H1 (cell line): ENCODE measurements around the gene GPR26. TPM values are rescaled to one million over a fixed set of nuclear protein-coding genes. Genes with fewer than 3 reads are reported as not detected.

Experiments
- CTCF ChIA-PET: fragments of 300-600 bp; sonication (Branson Sonifier 250); formaldehyde crosslinking; loops from one replicate; lab custom pipeline; 2021; ENCODE audit not compliant: partially characterized antibody; lab: Charles Lee
- POLR2A ChIA-PET: fragments of 300-600 bp; sonication (Branson Sonifier 250); formaldehyde crosslinking; loops from one replicate; lab custom pipeline; 2021; ENCODE audit warnings: inconsistent platforms; ENCODE audit not compliant: partially characterized antibody; lab: Charles Lee
- DNase-seq, 2 experiments: peaks; one replicate each; pipeline versions ENCODE4 v3.0.0 to v3.0.0-alpha.2; 2010 to 2022; ENCODE audit warnings: low spot score in 2 of 2, low read depth in 1 of 2, mixed read lengths in 1 of 2
- FAIRE-seq: peaks from 2 replicates; lab custom pipeline; 2011; peaks lifted over from hg19 to GRCh38; lab: Jason Lieb, UNC
- H2AFZ ChIP-seq: 2 replicates; pipeline ENCODE4 v1.8.1; 2012; ENCODE audit warnings: low read length, inconsistent platforms
- H2AK5ac ChIP-seq: 2 replicates; pipeline ENCODE4 v1.6.1; 2013; ENCODE audit warnings: low read depth, low read length
- H2BK120ac ChIP-seq: replicated peaks from 2 replicates; pipeline ENCODE3; 2013; ENCODE audit warnings: low read depth, low read length, inconsistent platforms
- H2BK12ac ChIP-seq: 2 replicates; pipeline ENCODE4 v1.6.1; 2013; ENCODE audit warnings: low read depth, low read length
- H2BK15ac ChIP-seq: 2 replicates; pipeline ENCODE4 v1.6.1; 2013; ENCODE audit warnings: low read length
- H2BK20ac ChIP-seq: 2 replicates; pipeline ENCODE4 v1.6.1; 2013; ENCODE audit warnings: low read length
- H2BK5ac ChIP-seq: 2 replicates; pipeline ENCODE4 v1.6.1; 2013; ENCODE audit warnings: low read depth, low read length
- H3K14ac ChIP-seq: 2 replicates; pipeline ENCODE4 v1.6.1; 2013; ENCODE audit warnings: inconsistent platforms; ENCODE audit not compliant: insufficient read length
- H3K18ac ChIP-seq: 2 replicates; pipeline ENCODE4 v1.6.1; 2013; ENCODE audit warnings: low read length; ENCODE audit errors: extremely low read depth
- H3K23ac ChIP-seq: 2 replicates; pipeline ENCODE4 v1.6.1; 2013; ENCODE audit warnings: inconsistent platforms; ENCODE audit not compliant: insufficient read length
- H3K23me2 ChIP-seq: 2 replicates; pipeline ENCODE4 v1.6.1; 2013; ENCODE audit warnings: low read depth, low read length
- H3K27ac ChIP-seq: 2 replicates; pipeline ENCODE4 v1.6.1; 2011; ENCODE audit warnings: low read depth, low read length, inconsistent platforms
- H3K27me3 ChIP-seq, 4 experiments: replicated peaks in 1 of 4; 1 replicate in 1 of 4; 2 replicates in 3 of 4; pipeline versions ENCODE4 v1.6.1 to v1.8.1; 2011 to 2013; ENCODE audit warnings: low read length in 3 of 4, mild to moderate bottlenecking in 3 of 4, inconsistent platforms in 2 of 4, mixed read lengths in 2 of 4, moderate library complexity in 1 of 4; ENCODE audit not compliant: control insufficient read depth in 3 of 4, insufficient read depth in 3 of 4; ENCODE audit errors: extremely low read depth in 1 of 4
- H3K36me3 ChIP-seq, 4 experiments: 2 replicates each; pipeline versions ENCODE4 v1.6.1 to v1.8.1; 2011 to 2013; ENCODE audit warnings: mild to moderate bottlenecking in 4 of 4, low read length in 3 of 4, moderate library complexity in 2 of 4, control low read depth in 1 of 4, inconsistent platforms in 1 of 4; ENCODE audit not compliant: insufficient read depth in 4 of 4, control insufficient read depth in 2 of 4
- H3K4ac ChIP-seq: replicated peaks from 2 replicates; pipeline ENCODE3; 2013; ENCODE audit warnings: low read length, low read depth, mixed read lengths, inconsistent platforms; ENCODE audit not compliant: insufficient read length
- H3K4me1 ChIP-seq, 4 experiments: replicated peaks in 1 of 4; 1 replicate in 1 of 4; 2 replicates in 3 of 4; pipeline versions ENCODE4 v1.6.1 to v1.8.1; 2011 to 2013; ENCODE audit warnings: low read length in 3 of 4, inconsistent platforms in 2 of 4, mixed read lengths in 1 of 4; ENCODE audit not compliant: insufficient read depth in 4 of 4, control insufficient read depth in 3 of 4
- H3K4me2 ChIP-seq, 2 experiments: 2 replicates each; pipeline versions ENCODE4 v1.6.1 to v1.8.1; 2011 to 2013; ENCODE audit warnings: low read depth in 2 of 2, low read length in 2 of 2, control low read depth in 1 of 2, inconsistent platforms in 1 of 2, mild to moderate bottlenecking in 1 of 2; ENCODE audit not compliant: insufficient read depth in 1 of 2
- H3K4me3 ChIP-seq, 4 experiments: fragments of 200-600, 300-600 bp in 1 of 4; sonication (generic), shearing (Covaris generic), sonication (Bioruptor Twin) in 1 of 4; 2 replicates each; pipeline versions ENCODE4 v1.5.1 to v1.8.1; 2011 to 2016; ENCODE audit warnings: low read length in 4 of 4, low read depth in 3 of 4, control low read depth in 2 of 4, inconsistent platforms in 2 of 4, mild to moderate bottlenecking in 2 of 4, mixed read lengths in 1 of 4, moderate library complexity in 1 of 4; ENCODE audit not compliant: insufficient read depth in 2 of 4; ENCODE audit errors: extremely low read depth in 1 of 4
- H3K56ac ChIP-seq: replicated peaks from 2 replicates; pipeline ENCODE3; 2013; ENCODE audit warnings: low read depth, mild to moderate bottlenecking, mixed read lengths, low read length, inconsistent platforms; ENCODE audit not compliant: insufficient read length
- H3K79me1 ChIP-seq: 2 replicates; pipeline ENCODE4 v1.6.1; 2013; ENCODE audit warnings: low read depth, low read length, control low read depth
- H3K79me2 ChIP-seq, 2 experiments: 2 replicates each; pipeline versions ENCODE4 v1.6.1 to v1.8.1; 2012 to 2013; ENCODE audit warnings: low read length in 2 of 2, mild to moderate bottlenecking in 2 of 2, inconsistent platforms in 1 of 2; ENCODE audit not compliant: insufficient read depth in 2 of 2, control insufficient read depth in 1 of 2
- H3K9ac ChIP-seq, 4 experiments: replicated peaks in 1 of 4; 1 replicate in 1 of 4; 2 replicates in 3 of 4; pipeline versions ENCODE4 v1.6.1 to v1.8.1; 2011 to 2013; ENCODE audit warnings: low read depth in 3 of 4, low read length in 3 of 4, control low read depth in 2 of 4, mild to moderate bottlenecking in 2 of 4, moderate library complexity in 2 of 4, inconsistent platforms in 1 of 4; ENCODE audit errors: extremely low read depth in 1 of 4
- H3K9me3 ChIP-seq, 2 experiments: 2 replicates each; pipeline versions ENCODE4 v1.6.1 to v1.8.1; 2012 to 2013; ENCODE audit warnings: mild to moderate bottlenecking in 2 of 2, moderate library complexity in 2 of 2, control low read depth in 1 of 2, inconsistent platforms in 1 of 2, low read depth in 1 of 2, low read length in 1 of 2, mixed read lengths in 1 of 2; ENCODE audit not compliant: insufficient read depth in 2 of 2
- H4K20me1 ChIP-seq, 2 experiments: replicated peaks in 1 of 2; 2 replicates each; pipeline versions ENCODE3 to v1.8.1; 2011 to 2013; ENCODE audit warnings: inconsistent platforms in 2 of 2, low read length in 2 of 2, mild to moderate bottlenecking in 1 of 2; ENCODE audit not compliant: insufficient read depth in 2 of 2, control insufficient read depth in 1 of 2
- H4K5ac ChIP-seq: 2 replicates; pipeline ENCODE4 v1.6.1; 2013; ENCODE audit warnings: low read length, low read depth, mixed read lengths, inconsistent platforms; ENCODE audit not compliant: insufficient read length
- H4K8ac ChIP-seq: 2 replicates; pipeline ENCODE4 v1.8.0; 2013; ENCODE audit warnings: mild to moderate bottlenecking, moderate library complexity, low read length, inconsistent platforms; ENCODE audit not compliant: insufficient read depth; ENCODE audit errors: extremely low read depth
- H4K91ac ChIP-seq: replicated peaks from 2 replicates; pipeline ENCODE3; 2013; ENCODE audit warnings: low read length, mixed read lengths, inconsistent platforms; ENCODE audit not compliant: insufficient read length
- HDAC6 ChIP-seq: IDR thresholded peaks from one replicate; pipeline ENCODE4 v1.7.1; 2012; ENCODE audit warnings: low read depth, mild to moderate bottlenecking, inconsistent platforms, low read length, moderate library complexity
- RBBP5 ChIP-seq: IDR thresholded peaks from 2 replicates; pipeline ENCODE4 v1.7.1; 2012; ENCODE audit warnings: low read depth, mild to moderate bottlenecking, inconsistent platforms, low read length, moderate library complexity, borderline replicate concordance
- WGBS, 2 experiments: shearing (Covaris generic) in 1 of 2; methylation state at CpG; one replicate each; pipeline versions ENCODE4 v1.1.6 to v1.1.7; 2013 to 2015; ENCODE audit warnings: low lambda C conversion rate in 2 of 2, mixed read lengths in 2 of 2, inconsistent platforms in 1 of 2, low coverage in 1 of 2, missing lambda C conversion rate in 1 of 2; ENCODE audit not compliant: insufficient replicate concordance in 2 of 2, insufficient coverage in 1 of 2, insufficient read length in 1 of 2; ENCODE audit errors: extremely low coverage in 1 of 2, missing lambda C conversion rate in 1 of 2; 5-methylcytosine and 5-hydroxymethylcytosine counted together
- polyA plus RNA-seq, 7 experiments: library from polyadenylated mRNA; depleted of rRNA in 3 of 7; stranded (reverse) in 5 of 7; unstranded in 2 of 7; fragments of >200 nt in 5 of 7; fragments of 200-250 nt in 2 of 7; gene quantifications; 1 replicate in 5 of 7; 2 replicates in 1 of 7; 4 replicates in 1 of 7; pipeline versions ENCODE4 v1.2.1 to v1.2.3, GENCODE V29; 2011 to 2013; ENCODE audit warnings: missing spikeins in 2 of 7, mixed read lengths in 2 of 7
- total RNA-seq: library from RNA; stranded (reverse); fragmentation: NEBNext Ultra II Directional; extraction: Animal tissue kit (Norgen Biotek cat#: 25700); gene quantifications from 2 replicates; pipeline ENCODE4 v1.2.1, GENCODE V29; 2021

GPR26 gene
- total and polyA plus RNA-seq, 2 of the 8 experiments (the other 6 are each of a cell fraction or from before 2014, with no cell fraction given), result 0.09 to 0.21 TPM

DNA sequence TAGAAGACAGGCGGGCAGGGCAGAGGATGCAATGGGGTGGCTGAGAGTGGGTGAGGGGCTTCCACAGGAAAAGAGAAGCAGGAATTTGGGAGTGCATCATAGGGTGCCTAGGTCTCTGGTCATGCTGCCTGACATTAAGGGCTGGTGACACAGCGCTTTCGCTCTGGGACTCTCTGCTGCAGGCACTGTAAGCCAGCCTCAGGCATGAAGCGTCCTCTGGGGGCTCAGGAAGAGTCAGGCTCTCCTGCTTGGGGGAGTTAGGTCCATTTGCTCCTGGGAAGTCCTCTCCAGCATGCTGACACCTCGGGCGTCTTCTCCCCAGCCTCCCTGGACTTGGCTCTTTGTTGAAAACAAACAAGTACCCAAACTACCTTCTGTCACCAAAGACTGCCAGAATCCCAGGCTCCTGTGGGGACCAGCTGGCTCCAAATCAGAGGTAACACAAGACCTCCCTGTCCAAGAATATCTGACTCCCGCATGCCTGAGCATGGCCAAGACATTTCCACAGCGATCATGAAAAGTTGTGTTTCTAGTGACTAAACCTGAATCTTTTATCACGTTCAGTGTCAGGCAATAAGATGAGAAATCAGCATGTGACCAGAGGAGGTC lies 55.4 kb downstream of the GPR26 start:
- Histone ChIP-seq H3K27me3 (no peaks in the 10 kb centered on the region; a peak in 1 of 7 replicates), H2AK5ac (no peak overlapping the region), H3K23ac (no peak overlapping the region), H3K4me3 (no peak overlapping the region), H2BK5ac (no peak overlapping the region), H2AFZ (no peak overlapping the region), H4K5ac (no peak overlapping the region), H3K4me2 (no peak overlapping the region), H3K27ac (no peak overlapping the region), H3K4ac (no peak overlapping the region), H2BK12ac (no peak overlapping the region)
- no peak for TF ChIP-seq HDAC6
- no peak for TF ChIP-seq RBBP5
- TF ChIP-seq, all 59 proteins: peak for 0
- Histone ChIP-seq H4K91ac (no peak overlapping the region), H2BK120ac (no peak overlapping the region), H3K23me2 (no peaks in the 10 kb centered on the region), H3K36me3 (no peaks in the 10 kb centered on the region), H3K14ac (no peak overlapping the region), H2BK15ac (no peak overlapping the region), H4K20me1 (no peaks in the 10 kb centered on the region), H2BK20ac (no peak overlapping the region), H3K4me1 (no peaks in the 10 kb centered on the region), H3K56ac (no peak overlapping the region), H4K8ac (no peak overlapping the region), H3K9ac (no peak overlapping the region), H3K79me2 (no peaks in the 10 kb centered on the region), H3K79me1 (no peaks in the 10 kb centered on the region), H3K9me3 (no peaks in the 10 kb centered on the region), H3K18ac (no peak overlapping the region)
- POLR2A ChIA-PET, result no interaction called here
- CTCF ChIA-PET, result interaction anchor here (0.6 kb wide), 1 partner anchor 175 kb away, joined by 3 read pairs; no protein-coding TSS in a partner anchor
- WGBS, 2 experiments, result 87% methylated on average over 9 of the region's 9 CpGs; no CpG with 5 or more reads in 1 of the 2 experiments
- no peak for FAIRE-seq
- no peak for DNase-seq
